TTC549 (cell line): ENCODE data around the gene MEX3C.

Experiments used
- FAIRE-seq: peaks from 2 replicates; lab custom pipeline; 2012; peaks lifted over from hg19 to GRCh38; lab: Jason Lieb, UNC

The MEX3C gene

GRCh38 chr18:51197661-51198424, at the start of gene MEX3C:
Gene MEX3C, minus strand, starts transcription at chr18:51197681. Its CDS starts 361 bp downstream, at chr18:51197320.
- FAIRE-seq = peak; percentile 84

DNA sequence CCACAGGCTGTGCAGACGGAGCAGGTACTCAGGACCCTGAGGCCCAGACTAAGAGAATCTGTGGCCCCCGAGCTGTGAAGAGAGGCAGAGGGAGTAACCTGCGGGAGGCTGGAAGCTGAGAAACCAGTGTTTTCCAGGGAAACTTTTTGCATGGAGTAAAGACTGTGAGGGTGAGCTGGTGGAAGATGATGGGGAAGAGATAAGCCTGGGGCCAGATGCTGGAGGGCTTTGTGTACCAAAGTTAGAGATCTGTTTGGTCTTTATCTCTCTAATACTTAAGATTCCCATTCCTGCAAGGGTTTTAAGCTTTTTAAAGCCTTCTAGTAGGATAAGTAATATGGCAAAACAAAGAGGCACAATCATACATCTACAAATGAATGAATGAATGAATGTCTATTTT, 43.7 kb upstream of the MEX3C start:
- FAIRE-seq = no peak

GRCh38 chr18:51236225-51236624, 38.7 kb upstream of the MEX3C start:
- no peak for FAIRE-seq

DNA sequence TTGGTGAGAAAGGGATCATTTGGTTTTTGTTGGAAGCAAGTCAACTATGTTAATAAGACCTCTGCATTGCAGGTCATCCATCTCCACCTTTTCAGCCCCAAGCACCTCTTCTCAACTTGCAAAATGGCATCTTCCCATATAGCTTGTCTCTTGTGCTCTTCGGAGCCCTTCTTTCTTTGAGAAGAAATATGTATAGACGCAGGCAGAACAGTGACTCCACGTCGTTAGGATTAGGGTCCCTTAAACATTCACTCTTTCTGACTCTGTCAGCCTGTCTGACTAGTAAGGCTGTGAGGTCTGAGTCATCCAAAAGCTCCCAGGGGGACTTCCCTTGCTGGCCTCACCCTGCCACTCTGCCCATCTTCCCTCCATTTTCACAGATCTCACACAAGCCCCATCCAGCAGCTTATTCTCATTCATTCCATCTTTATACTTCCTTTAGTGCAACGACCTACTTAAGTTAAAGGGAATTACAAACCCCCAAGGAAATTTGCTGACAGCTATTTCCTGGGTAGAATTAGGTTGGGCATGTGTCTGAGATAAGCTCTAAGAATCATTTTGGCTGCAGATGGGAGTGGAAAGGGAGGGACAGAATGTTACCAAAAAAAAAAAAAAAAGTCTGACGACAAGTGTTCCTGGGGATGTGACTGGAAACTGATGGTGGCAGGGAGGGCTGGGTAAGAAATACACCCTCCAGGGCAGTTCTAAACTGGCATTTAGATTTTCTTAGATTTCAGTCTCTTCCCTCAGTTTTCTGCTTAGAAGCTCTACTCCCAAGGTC, 37.7 kb upstream of the MEX3C start:
- FAIRE-seq = no peak

DNA sequence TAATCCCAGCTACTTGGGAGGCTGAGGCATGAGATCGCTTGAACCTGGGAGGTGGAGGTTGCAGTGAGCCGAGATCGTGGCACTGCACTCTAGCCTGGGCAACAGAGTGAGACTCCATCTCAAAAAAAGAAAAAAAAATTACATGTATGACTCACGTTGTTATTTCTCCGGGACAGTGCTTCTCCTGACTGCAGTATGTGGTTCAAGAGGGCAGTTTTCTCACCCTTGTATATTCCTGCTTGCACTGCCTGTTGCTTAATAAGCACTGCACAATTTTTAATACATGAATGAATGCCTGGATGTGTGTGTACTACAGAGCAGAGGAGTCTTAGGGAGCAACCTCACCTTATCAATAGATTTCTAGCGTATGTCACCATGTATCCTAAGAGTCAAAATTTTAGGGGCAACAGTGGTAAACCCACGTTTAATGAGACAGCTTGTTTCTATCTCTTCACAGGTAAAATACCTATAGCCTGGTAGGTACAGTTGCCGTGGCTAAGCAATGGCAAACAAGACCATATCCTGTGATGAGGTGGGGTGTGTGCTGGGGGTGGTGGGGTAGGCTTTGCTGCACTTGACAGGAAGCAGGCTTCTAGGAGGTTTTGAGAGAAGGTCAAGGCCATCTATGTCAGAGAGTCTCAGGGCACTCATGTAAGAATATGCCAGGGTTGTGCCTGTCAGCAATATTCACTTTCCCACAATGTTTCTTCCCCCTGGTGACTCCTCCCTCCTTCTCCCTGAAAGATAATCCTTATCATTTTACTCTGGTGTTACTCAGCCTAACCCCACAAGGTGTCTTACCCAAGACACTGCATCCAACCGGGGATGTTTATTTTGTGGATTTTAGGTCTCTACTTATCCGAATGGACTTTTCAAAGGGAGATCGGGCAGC, 36.9 kb upstream of the MEX3C start:
- no peak for FAIRE-seq

DNA sequence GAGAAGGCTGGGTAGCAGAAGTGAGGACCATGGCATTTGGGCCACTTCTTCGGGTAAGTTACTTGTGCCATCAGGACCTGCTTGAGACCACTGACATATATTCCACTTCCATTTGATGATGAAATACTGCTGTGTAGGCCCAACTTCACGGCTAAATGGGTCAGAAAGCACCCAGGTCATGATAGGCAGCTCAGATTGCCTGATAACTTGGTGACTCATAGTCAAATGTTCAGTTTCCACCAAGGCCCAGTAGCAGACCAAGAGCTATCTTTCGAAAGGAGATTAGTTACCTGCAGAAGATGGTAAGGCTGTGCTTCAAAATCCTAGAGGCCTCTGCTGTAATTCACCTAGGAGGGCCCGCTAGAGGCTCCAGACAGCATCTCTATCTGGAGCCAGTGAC, 31.8 kb upstream of the MEX3C start:
- FAIRE-seq = no peak

DNA sequence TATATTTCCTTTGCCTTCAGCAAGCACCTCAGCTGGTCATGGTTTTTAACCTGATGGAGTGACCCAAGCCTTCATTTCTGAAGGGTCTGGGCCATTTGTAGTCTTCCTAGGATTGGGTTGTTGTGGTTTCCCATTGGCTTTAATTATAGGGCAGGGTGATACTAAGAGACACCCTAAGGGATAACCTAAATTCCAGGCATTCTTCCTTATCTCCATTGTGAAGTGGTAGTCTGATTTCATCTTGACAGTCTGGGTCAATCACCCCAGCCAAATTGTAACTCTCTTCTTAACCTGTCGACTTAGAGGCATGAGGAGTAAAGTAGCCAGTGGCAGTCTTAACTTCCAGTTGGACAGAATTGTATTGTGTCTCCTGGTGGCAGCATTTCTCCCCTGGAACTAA, 30.2 kb upstream of the MEX3C start:
- FAIRE-seq = no peak

DNA sequence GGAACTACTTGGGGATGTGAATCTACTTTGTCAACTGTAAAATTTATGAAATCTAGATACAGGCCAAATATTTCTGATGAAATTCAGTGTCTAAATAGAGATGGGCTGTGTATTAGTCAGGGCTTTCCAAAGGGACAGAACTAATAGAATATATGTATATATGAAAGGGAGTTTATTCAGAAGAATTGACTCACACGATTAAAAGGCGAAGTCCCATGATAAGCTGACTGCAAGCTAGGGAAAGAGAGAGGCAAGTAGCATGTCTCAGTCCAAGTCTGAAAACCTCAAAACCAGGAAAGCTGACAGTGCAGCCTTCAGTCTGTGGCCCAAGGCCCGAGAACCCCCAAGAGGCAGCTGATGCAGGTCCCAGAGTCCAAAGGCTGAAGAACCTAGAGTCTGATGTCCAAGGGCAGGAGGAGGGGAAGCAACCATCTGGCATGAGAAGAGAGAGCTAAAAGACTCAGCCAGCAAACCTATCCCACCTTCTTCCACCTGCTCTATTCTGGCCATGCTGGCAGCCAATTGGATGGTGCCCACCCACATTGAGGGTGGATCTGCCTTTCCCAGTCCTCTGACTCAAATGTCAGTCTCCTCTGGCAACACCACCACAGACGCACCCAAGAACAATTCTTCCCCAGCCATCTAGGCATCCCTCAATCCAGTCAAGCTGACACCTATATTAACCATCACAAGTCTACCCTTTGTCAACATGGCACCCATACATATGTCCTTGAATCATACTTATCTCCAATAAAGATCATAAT, 29.3 kb upstream of the MEX3C start:
- no peak for FAIRE-seq

DNA sequence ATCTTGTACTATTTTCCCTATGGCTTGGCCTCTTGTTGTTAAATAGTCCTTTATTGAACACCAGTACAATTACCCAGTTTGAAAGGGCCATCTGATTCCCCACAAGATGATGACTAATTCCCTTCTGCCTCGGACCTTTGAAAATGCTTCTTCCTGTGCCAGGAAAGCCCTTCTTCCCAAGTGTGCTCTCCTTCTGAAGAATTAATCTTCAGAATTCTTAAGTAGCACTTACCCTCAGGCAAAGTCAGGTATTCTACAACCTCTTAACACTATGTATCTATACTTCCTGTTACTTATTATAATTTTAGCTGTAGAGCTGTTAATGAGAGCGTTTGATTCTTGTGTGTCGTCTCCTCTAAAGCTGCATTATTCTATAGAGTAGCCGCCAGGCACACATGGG, 28.6 kb upstream of the MEX3C start:
- FAIRE-seq = no peak

- no peak for FAIRE-seq
Observed at GRCh38 chr18:51212606-51213005, 15.1 kb upstream of the MEX3C start.

DNA sequence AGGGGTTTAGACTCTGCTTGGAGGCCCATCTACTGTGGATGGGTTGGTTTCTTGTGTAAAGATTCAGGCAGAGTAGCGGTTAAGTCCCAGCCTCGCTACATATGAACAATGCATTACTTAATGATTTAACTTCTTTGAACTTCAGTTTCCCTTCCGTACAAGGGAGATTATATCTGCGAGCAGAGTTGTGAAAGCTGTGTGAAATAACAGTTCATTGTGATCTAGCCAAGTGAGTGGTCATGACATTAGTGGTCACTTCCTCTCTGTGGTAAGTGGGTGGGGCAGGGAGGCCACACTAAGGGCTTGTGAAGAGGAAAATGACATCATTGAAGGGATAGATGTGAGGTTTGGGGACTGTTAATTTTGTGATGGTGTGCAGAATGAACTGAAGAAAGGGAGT, 14.1 kb upstream of the MEX3C start:
- no peak for FAIRE-seq

DNA sequence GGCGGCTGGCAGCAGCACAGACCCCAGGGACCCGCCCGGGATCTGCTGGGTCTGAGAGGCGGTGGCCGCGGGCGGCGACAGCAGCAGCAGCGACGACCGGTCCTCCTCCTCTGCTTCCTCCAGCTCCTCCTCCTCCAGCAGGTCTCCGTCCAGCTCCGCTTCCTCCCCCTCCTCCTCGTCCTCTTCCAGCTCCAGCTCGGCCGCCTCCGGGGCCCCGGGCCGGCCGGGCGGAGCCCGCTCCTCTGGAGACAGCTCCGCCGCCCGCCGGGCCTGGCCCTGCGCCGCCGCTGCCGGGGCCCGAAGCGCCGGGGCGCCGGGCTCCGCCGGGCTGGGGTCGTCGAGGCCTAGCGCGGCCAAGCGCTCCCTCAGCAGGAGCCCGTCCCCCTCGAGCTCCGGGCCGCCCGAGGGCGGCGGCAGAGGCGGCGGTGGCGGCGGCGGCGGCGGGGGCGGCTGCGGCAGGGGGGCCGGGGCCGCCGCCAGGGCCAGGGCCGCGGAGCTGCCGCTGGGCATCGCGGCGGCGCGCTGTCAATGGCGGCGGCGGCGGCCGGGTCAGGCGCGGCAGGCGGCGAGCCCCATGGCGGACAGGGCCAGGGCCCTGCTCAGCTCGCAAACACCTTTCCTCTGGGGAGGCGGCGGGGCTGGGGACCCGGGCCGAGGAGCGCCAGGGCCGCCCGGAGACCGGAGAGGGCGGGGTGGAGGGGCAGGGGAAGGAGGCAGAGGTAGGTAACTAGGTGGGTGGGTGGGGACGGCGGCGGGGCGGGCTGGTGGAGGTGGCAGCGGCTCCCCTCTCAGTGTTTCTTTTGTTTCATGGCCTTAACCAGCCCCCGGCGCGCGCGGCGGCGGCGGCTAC, 445 bp downstream of the MEX3C start:
- no peak for FAIRE-seq

DNA sequence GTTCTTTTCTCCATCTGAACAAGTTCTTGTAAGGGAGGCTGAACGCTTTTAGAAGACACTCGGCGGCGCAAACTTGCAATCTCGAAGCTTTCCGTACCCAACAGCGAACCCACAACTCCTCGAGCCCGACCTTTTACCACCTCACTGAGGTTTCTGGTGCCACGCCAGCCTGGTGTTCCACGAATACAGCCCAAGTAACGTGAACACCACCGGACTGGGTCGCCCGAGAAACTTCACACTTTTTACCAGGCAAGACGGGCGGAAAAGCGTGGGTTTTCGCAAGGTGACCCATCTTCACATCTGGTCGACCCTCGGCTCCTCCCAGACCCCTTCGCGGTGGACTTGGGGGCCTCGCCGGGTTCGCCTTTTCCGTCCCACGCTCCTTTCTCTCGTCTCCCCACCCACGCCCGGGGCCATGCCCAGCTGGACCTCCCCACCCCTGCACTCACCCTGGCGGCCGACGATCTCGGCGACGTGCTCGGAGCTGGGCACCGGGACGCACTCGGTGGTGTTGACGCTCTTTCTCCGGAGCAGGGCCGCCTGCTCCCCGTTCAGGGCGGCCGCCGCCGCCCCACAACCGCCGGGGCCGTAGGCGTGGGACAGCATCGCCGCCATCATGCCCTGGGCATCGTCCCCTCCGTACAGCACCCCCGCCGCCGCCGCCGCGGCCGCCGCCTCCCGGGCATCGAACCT, 1.2 kb downstream of the MEX3C start:
- no peak for FAIRE-seq

DNA sequence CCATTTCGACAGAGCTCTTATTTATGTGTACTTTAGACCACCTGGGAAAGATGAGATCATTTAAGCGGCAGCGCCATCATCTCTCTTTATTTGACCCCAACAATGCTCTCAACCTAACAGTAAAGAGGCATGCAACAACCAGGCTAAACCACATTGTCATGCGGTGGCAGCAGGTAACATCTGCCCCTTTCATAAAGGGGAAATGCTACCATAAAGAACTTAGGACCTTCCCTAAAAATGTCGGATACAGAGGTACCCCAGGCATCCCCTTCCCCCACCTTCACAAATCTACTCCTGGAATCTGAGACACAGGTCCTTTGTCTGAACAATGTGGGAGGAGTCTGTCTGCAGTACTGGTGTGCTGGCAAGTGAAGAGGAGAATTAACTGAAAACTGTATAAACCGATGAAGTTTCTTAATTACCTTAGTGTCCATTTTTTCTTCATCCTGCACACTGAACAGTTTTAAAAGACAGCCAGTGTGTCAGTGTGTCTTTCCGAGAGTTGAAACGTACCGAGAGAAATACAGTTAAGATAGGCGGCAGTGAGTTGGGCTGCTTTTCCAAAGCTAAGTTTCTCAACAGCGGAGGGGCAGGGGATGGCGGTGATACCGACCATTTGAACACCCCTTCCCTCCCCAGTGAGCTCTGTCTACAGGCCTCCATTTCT, 1.9 kb downstream of the MEX3C start:
- no peak for FAIRE-seq

GRCh38 chr18:51195086-51195450, 2.4 kb downstream of the MEX3C start:
- no peak for FAIRE-seq

- no peak for FAIRE-seq
Observed at GRCh38 chr18:51194604-51195003, 2.9 kb downstream of the MEX3C start.

DNA sequence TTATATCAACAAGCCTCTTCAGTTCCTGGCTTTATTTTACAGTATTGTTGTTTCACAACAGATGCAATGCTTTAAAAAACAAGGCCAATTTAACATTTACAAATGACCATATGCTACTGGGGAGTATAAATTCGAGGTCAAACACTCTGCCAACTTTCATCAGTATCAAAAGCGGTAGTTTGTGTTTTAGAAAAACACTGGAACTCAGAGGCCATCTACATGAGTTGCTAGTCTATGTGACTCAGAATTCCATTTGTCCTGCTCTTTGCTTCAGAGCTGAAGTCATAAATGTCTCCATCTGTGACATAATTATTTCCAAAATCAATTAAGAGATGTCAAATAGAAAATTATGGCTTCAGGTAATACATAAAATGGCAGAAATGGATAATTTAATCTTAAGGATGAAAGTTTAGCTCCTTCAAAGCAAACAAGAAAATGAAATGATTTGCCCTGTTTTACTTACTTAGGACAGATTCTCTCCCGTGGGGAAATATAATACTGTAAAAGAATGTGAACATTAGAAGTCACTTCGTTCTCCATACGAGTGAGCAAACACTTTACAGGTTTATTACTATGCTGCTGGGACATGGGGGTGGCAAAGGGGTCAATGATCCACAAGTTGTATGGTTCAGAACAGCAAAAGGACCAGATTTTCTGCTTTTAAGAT, 3.7 kb downstream of the MEX3C start:
- FAIRE-seq = no peak

GRCh38 chr18:51192696-51193095, 4.8 kb downstream of the MEX3C start:
- FAIRE-seq = no peak

DNA sequence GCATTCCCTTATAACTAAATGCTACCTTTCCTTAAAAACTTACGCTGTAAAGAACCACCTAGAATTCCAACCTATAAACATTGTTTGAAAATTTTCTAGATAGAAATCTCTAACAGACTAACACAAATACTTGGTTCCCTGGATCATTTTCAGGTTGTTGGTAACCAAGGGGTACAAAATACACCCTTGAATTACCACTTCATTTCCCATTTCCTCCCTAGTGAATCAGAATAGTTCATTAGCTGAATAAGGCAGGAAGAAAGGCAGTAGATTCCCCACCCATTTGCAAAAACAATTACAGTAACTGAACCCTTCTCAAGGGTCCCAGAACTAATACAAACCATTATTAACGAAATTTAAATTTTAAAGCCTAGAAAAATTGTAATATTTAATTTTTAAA, 5.5 kb downstream of the MEX3C start:
- no peak for FAIRE-seq
